Measurements from ENCODE around the gene REEP6.

The REEP6 gene

DNA sequence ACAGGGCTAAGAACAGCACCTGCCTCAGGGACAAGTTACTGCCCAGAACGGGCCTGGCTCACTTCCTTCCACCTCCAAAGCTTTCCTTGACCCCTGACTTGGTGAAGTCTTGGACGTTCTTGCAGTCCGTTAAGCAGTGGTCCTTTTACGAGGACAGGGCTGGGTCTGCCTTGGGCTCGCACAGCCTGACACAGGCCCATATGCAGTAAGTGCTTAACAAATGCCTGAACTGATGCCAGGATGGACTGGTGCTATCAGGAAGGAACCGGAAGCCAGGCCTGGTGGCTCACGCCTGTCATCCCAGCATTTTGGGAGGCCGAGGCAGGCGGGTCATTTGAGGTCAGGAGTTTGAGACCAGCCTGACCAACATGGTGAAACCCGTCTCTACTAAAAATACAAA, 31.1 kb downstream of the REEP6 start:
- H3K27me3 ChIP-seq (ENCODE audit: low read length): no peaks in the 10 kb centered on the region
- H3K9me2 ChIP-seq (replicated peaks; ENCODE audit: insufficient read depth, low read length): no peaks in the 10 kb centered on the region
- H3K36me3 ChIP-seq (ENCODE audit: low read length): no peaks in the 10 kb centered on the region
- TF ChIP-seq CTCF (IDR thresholded peaks at IDR 0.05; ENCODE audit: insufficient read depth, low read length, poor library complexity, severe bottlenecking) (no peak), EZH2phosphoT487 (conservative IDR thresholded peaks at IDR 0.05; ENCODE audit: low read length) (no peak)
- no peak overlapping the region for H3K9ac ChIP-seq (ENCODE audit: low read length)
- H3K79me2 ChIP-seq (ENCODE audit: insufficient read depth, low read length): no peaks in the 10 kb centered on the region
- H4K20me1 ChIP-seq (ENCODE audit: low read depth, low read length): no peaks in the 10 kb centered on the region
- H3K9me3 ChIP-seq (ENCODE audit: insufficient read depth, low read length): no peaks in the 10 kb centered on the region
- no peaks in the 10 kb centered on the region for H3F3A ChIP-seq (ENCODE audit: insufficient read depth)
- H3K4me2 ChIP-seq (ENCODE audit: low read depth, low read length, poor library complexity, severe bottlenecking): no peak overlapping the region
- H3K27ac ChIP-seq (ENCODE audit: low read depth, low read length): no peak overlapping the region
- no peak overlapping the region for H3K4me3 ChIP-seq (ENCODE audit: insufficient read depth, low read length, poor library complexity, severe bottlenecking)
- no peak overlapping the region for H2AFZ ChIP-seq (ENCODE audit: low read depth, low read length, severe bottlenecking)

- no peaks in the 10 kb centered on the region for H3F3A ChIP-seq (ENCODE audit: insufficient read depth)
- H3K27ac ChIP-seq (ENCODE audit: low read depth, low read length): no peak overlapping the region
- TF ChIP-seq EZH2phosphoT487 (conservative IDR thresholded peaks at IDR 0.05; ENCODE audit: low read length) (no peak), CTCF (IDR thresholded peaks at IDR 0.05; ENCODE audit: insufficient read depth, low read length, poor library complexity, severe bottlenecking) (no peak)
- H3K79me2 ChIP-seq (ENCODE audit: insufficient read depth, low read length): no peaks in the 10 kb centered on the region
- no peak overlapping the region for H3K9ac ChIP-seq (ENCODE audit: low read length)
- H3K36me3 ChIP-seq (ENCODE audit: low read length): no peaks in the 10 kb centered on the region
- no peaks in the 10 kb centered on the region for H3K9me3 ChIP-seq (ENCODE audit: insufficient read depth, low read length)
- no peak overlapping the region for H3K4me2 ChIP-seq (ENCODE audit: low read depth, low read length, poor library complexity, severe bottlenecking)
- no peak overlapping the region for H2AFZ ChIP-seq (ENCODE audit: low read depth, low read length, severe bottlenecking)
- no peaks in the 10 kb centered on the region for H3K9me2 ChIP-seq (replicated peaks; ENCODE audit: insufficient read depth, low read length)
- no peaks in the 10 kb centered on the region for H4K20me1 ChIP-seq (ENCODE audit: low read depth, low read length)
- no peak overlapping the region for H3K4me3 ChIP-seq (ENCODE audit: insufficient read depth, low read length, poor library complexity, severe bottlenecking)
- no peaks in the 10 kb centered on the region for H3K27me3 ChIP-seq (ENCODE audit: low read length)
Observed at GRCh38 chr19:1522838-1523237, 31.9 kb downstream of the REEP6 start.

DNA sequence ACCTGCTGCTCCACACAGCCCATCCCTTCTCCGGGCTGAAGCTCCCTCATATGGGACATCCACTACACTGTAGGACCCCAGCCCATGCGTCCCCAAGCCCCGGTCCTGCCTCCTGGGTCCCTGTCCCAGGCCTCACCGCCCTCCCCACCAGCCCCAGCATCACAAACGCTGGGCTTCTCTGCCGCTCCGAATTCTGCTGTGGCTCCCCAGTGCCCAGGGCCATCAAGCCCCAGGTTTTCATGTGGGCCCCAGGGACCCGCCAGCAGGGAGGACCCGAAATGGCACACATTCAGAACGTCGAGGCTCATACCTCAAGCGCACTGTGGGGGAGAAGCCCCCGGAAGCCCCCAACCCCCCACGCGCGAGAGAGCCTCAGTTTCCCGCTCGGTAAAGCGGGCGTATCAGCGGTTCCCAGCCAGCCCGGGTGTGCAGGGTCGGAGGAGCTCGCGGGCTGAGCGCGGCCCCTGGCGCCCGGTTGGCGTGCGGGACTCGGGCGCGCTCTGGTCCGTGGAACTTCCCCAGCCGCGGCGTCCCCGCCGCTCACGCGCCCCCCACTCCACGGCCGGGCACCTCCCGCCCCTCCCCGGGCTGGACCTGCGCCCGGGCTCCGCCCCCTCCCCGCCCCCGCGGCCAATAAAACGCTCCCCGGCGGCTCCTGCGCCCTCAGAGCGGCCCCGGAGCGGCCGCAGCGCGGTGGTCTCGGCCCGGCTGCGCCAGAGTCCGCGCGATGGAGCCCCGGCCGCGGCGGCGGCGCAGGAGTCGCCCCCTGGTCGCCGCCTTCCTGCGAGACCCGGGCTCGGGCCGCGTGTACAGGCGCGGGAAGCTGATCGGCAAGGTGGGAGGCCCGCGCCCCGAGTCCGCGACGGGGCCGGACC, 32.7 kb downstream of the REEP6 start, which contains the start of gene PLK5:
PLK5 (plus strand) TSS at position 666 of the 875 bp plus-strand sequence. CDS start 2,920 bp downstream, outside the sequence.
- Histone ChIP-seq H3K27ac (ENCODE audit: low read depth, low read length) (no peak within 1 kb of the TSS), H3K79me2 (ENCODE audit: insufficient read depth, low read length) (no peaks in the 10 kb centered on the region), H2AFZ (ENCODE audit: low read depth, low read length, severe bottlenecking) (no peak within 1 kb of the TSS), H4K20me1 (ENCODE audit: low read depth, low read length) (no peaks in the 10 kb centered on the region), H3K9me3 (ENCODE audit: insufficient read depth, low read length) (no peaks in the 10 kb centered on the region), H3K9ac (ENCODE audit: low read length) (no peak within 1 kb of the TSS), H3F3A (ENCODE audit: insufficient read depth) (no peaks in the 10 kb centered on the region), H3K36me3 (ENCODE audit: low read length) (no peaks in the 10 kb centered on the region), H3K27me3 (ENCODE audit: low read length) (no peaks in the 10 kb centered on the region), H3K4me3 (ENCODE audit: insufficient read depth, low read length, poor library complexity, severe bottlenecking) (no peak within 1 kb of the TSS), H3K9me2 (replicated peaks; ENCODE audit: insufficient read depth, low read length) (no peaks in the 10 kb centered on the region), H3K4me2 (ENCODE audit: low read depth, low read length, poor library complexity, severe bottlenecking) (no peak within 1 kb of the TSS)
- no peak for TF ChIP-seq CTCF (IDR thresholded peaks at IDR 0.05; ENCODE audit: insufficient read depth, low read length, poor library complexity, severe bottlenecking)
- TF ChIP-seq EZH2phosphoT487 (conservative IDR thresholded peaks at IDR 0.05; ENCODE audit: low read length): no peak

All from SU-DHL-6 (cell line).